Measurements from ENCODE around the gene CDH13.

GRCh38 chr16:82936941-82937551 is 310.3 kb downstream of the CDH13 start:
- TF ChIP-seq EZH2 (IDR thresholded peaks at IDR 0.05; ENCODE audit: low read length, missing control alignments) (no peak), CTCF (conservative IDR thresholded peaks at IDR 0.05 in 1 of 2, IDR thresholded peaks at IDR 0.05 in 1 of 2; ENCODE audit: low read depth in 1 of 2, low read length in 2 of 2) (no peak)

Data from fibroblast of lung (primary cell).